Smooth muscle cell (in vitro differentiated cells): ENCODE measurements around the gene SH3PXD2B. TPM values are rescaled to one million over a fixed set of nuclear protein-coding genes. Genes with fewer than 3 reads are reported as not detected.

Source experiments
- DNase-seq: peaks from one replicate; lab custom pipeline; 2025; ENCODE audit not compliant: unreplicated experiment; lab: John Stamatoyannopoulos, UW
- H2AFZ ChIP-seq: fragments of 200-600 bp; sonication (generic); 2 replicates; pipeline ENCODE4 v1.6.0; 2016; ENCODE audit warnings: antibody characterized with exemption, low read depth, mild to moderate bottlenecking
- H3F3A ChIP-seq: fragments of 200-600 bp; sonication (generic); 2 replicates; pipeline ENCODE4 v1.6.0; 2017; ENCODE audit warnings: antibody characterized with exemption, low read depth
- H3K27ac ChIP-seq: fragments of 200-600 bp; sonication (generic); 2 replicates; pipeline ENCODE4 v1.5.1; 2016; ENCODE audit warnings: low read depth, mild to moderate bottlenecking
- H3K27me3 ChIP-seq: fragments of 200-600 bp; sonication (generic); 2 replicates; pipeline ENCODE4 v1.6.1; 2016; ENCODE audit warnings: low read depth, mild to moderate bottlenecking
- H3K36me3 ChIP-seq: fragments of 200-600 bp; sonication (generic); 2 replicates; pipeline ENCODE4 v1.5.1; 2016; ENCODE audit warnings: low read depth
- H3K4me1 ChIP-seq: fragments of 200-600 bp; sonication (generic); 2 replicates; pipeline ENCODE4 v1.5.1; 2016; ENCODE audit warnings: low read depth
- H3K4me2 ChIP-seq: fragments of 200-600 bp; sonication (generic); 2 replicates; pipeline ENCODE4 v1.6.0; 2016; ENCODE audit warnings: mild to moderate bottlenecking
- H3K4me3 ChIP-seq: fragments of 200-600 bp; sonication (generic); 2 replicates; pipeline ENCODE4 v1.5.1; 2016; ENCODE audit warnings: mild to moderate bottlenecking
- H3K79me2 ChIP-seq: fragments of 200-600 bp; sonication (generic); 2 replicates; pipeline ENCODE4 v1.6.0; 2016; ENCODE audit warnings: low read depth, mild to moderate bottlenecking
- H3K9ac ChIP-seq: fragments of 200-600 bp; sonication (generic); 2 replicates; pipeline ENCODE4 v1.6.0; 2016; ENCODE audit warnings: low read depth
- H3K9me3 ChIP-seq: fragments of 200-600 bp; sonication (generic); replicated peaks from 2 replicates; pipeline ENCODE4 v1.5.1; 2016; ENCODE audit warnings: low read depth
- H4K20me1 ChIP-seq: fragments of 200-600 bp; sonication (generic); 2 replicates; pipeline ENCODE4 v1.6.0; 2016; ENCODE audit warnings: low read depth
- WGBS: methylation state at CpG from one replicate; pipeline ENCODE4 v1.1.7; 2016; ENCODE audit warnings: low lambda C conversion rate; 5-methylcytosine and 5-hydroxymethylcytosine counted together
- polyA plus RNA-seq: library from polyadenylated mRNA; unstranded; fragments of >200 nt; fragmentation: Nextera tagmentation; extraction: Ambion mirVana; gene quantifications from 2 replicates; pipeline ENCODE4 v1.2.1, GENCODE V29; 2016
- total RNA-seq: library from RNA; depleted of rRNA; stranded (reverse); fragments of >200 nt; gene quantifications from 2 replicates; pipeline ENCODE4 v1.2.3, GENCODE V29; 2014
- TF ChIP-seq, protein P1 (sequence below): fragments of 200-600 bp; sonication (generic); IDR thresholded peaks from 2 replicates; pipeline ENCODE4 v1.5.1; 2017; ENCODE audit warnings: borderline replicate concordance, mild to moderate bottlenecking, antibody characterized with exemption; ENCODE audit not compliant: insufficient read depth, poor library complexity, severe bottlenecking

The SH3PXD2B gene
- total and polyA plus RNA-seq, 2 experiments from 2014 or later = 36.5 to 39.4 TPM

DNA sequence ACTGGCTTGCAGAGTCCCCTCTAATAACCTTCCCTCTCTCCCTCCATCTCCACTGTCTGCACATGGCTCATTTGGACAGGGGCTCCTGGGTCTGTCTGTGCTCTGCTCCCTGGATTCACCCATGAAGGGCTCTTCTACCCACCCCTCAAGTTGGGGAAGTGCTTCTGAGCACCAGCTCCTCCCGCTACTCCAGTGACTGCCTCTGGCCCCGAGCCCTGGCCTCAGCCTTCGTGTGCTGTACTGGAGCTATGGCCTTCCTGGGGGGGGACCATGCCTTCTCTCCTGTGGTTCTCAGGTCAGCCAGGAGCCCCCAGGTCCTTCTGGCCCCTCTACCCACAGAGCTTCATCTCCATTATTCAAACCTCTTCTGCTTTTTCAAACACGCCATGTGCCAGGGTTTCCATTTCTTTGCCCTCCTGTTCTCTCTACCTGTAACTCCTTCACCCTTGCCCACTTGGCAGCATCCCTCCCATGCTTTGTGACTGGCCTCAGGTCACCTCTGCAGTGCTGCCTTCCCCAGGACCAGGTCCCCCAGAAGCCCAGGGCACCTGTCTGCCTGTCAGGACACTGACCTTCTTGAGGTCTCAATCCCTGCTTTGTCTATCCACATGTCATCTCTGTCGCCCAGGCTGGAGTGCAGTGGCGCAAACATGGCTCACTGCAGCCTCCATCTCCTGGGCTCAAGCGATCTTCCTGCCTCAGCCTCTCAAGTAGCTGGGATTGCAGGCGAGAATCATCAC is 9.5 kb downstream of the SH3PXD2B start:
- Histone ChIP-seq H3K36me3 (no peaks in the 10 kb centered on the region), H3K79me2 (peaks cover 98% of the 10 kb centered on the region), H3K4me3 (no peak overlapping the region), H2AFZ (no peak overlapping the region), H4K20me1 (peaks cover 100% of the 10 kb centered on the region), H3K4me1 (peaks cover 14% of the 10 kb centered on the region), H3F3A (no peaks in the 10 kb centered on the region), H3K4me2 (peak overlapping the region; percentile 57), H3K9me3 (no peaks in the 10 kb centered on the region), H3K27ac (peak overlapping the region; percentile 83), H3K9ac (no peak overlapping the region), H3K27me3 (no peaks in the 10 kb centered on the region)
- TF ChIP-seq, protein P1, sequence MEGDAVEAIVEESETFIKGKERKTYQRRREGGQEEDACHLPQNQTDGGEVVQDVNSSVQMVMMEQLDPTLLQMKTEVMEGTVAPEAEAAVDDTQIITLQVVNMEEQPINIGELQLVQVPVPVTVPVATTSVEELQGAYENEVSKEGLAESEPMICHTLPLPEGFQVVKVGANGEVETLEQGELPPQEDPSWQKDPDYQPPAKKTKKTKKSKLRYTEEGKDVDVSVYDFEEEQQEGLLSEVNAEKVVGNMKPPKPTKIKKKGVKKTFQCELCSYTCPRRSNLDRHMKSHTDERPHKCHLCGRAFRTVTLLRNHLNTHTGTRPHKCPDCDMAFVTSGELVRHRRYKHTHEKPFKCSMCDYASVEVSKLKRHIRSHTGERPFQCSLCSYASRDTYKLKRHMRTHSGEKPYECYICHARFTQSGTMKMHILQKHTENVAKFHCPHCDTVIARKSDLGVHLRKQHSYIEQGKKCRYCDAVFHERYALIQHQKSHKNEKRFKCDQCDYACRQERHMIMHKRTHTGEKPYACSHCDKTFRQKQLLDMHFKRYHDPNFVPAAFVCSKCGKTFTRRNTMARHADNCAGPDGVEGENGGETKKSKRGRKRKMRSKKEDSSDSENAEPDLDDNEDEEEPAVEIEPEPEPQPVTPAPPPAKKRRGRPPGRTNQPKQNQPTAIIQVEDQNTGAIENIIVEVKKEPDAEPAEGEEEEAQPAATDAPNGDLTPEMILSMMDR = no peak
- no peak for DNase-seq
- 90% methylated on average over 8 of the region's 8 CpGs for WGBS

DNA sequence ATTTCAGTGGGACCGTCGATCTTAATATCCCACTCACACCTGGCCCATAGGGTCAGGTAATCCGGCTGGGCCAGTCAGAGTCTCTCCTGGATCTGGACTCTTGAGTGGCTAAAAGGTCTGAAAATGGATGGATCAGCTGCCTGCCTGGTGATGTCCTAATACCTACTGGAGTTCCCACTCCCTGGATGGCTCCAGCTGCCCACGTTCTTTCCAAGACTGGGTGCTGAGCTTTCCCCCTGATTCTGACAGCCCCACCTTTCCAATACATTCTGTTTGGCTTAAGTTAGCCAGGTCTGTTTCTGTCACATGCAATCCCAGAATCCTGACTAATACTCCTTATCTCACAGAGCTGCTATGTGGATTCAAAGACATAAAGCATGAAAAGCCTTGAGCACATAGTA is 10.2 kb downstream of the SH3PXD2B start:
- H3K9ac ChIP-seq = peak overlapping the region; percentile 57
- H3K9me3 ChIP-seq = no peaks in the 10 kb centered on the region
- H3K27me3 ChIP-seq = no peaks in the 10 kb centered on the region
- H4K20me1 ChIP-seq = peaks cover 100% of the 10 kb centered on the region
- no peaks in the 10 kb centered on the region for H3K36me3 ChIP-seq
- H3K4me3 ChIP-seq = no peak overlapping the region
- peaks cover 14% of the 10 kb centered on the region for H3K4me1 ChIP-seq
- TF ChIP-seq, protein P1 = no peak
- no peak overlapping the region for H2AFZ ChIP-seq
- H3F3A ChIP-seq = no peaks in the 10 kb centered on the region
- H3K27ac ChIP-seq = peak overlapping the region; percentile 83
- no peak for DNase-seq
- H3K4me2 ChIP-seq = peak overlapping the region; percentile 57
- 79% methylated on average over 4 of the region's 4 CpGs for WGBS
- H3K79me2 ChIP-seq = peaks cover 98% of the 10 kb centered on the region

DNA sequence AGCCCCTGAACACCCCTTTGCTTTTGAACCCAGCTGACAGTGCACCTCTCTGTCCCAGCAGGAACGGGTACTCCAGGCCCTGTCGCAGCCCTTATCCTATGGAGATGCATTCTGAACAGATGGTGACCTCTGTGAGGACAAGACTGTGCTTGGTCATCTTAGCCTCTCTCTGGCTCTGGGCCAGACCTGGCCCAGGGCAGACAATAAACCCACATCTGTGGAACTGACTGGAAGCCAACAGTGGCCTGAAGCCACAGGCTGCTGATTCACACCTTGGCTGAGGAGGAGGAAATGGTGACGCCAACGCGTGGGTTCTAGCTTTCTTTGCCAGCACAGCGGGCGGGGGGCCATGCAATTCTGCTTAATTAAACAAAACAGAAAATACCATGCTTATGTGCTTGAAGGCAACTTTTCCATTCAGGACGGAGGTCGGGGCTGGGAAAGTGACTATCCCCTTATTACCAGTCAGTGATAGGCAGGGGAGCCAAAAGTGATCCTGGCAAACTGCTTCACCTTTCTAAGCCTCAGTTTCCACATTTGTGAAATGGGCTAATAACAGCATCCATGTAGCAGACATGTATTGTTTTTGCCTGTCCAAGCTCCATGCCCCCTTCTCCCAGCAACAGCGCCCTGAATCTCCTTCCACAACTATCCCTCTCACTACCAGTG is 10.8 kb downstream of the SH3PXD2B start:
- Histone ChIP-seq H3K9me3 (no peaks in the 10 kb centered on the region), H3K4me2 (peak overlapping the region; percentile 57), H3K9ac (peak overlapping the region; percentile 57), H3K4me3 (no peak overlapping the region), H3K27ac (peak overlapping the region; percentile 83), H4K20me1 (peaks cover 100% of the 10 kb centered on the region), H3F3A (no peaks in the 10 kb centered on the region), H3K4me1 (peaks cover 14% of the 10 kb centered on the region), H3K36me3 (no peaks in the 10 kb centered on the region), H2AFZ (no peak overlapping the region), H3K27me3 (no peaks in the 10 kb centered on the region), H3K79me2 (peaks cover 98% of the 10 kb centered on the region)
- 57% methylated on average over 10 of the region's 10 CpGs for WGBS
- TF ChIP-seq, protein P1 = no peak
- DNase-seq = no peak
